ENCODE data around the gene FBXL2.

The FBXL2 gene

DNA sequence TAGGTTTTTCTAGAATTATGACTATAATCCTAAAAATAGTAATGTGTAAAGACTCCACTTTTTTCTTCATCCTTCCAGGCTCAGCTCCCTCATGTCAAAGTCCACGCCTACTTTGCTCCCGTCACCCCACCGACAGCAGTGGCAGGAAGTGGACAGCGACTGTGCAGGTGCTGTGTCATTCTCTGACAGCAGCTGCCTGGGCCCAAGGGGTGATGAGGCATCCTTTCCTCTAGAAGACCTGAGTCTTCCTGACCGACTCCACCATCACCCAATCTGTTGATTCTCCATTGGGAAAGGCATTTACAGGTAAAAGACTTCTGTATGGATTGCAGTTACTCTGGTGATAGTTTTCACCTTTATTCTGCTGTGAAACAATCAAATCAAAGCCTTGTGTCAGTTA, 108.2 kb downstream of the FBXL2 start:
- no peak overlapping the region for H2AFZ ChIP-seq (ENCODE audit: low read depth)
- TF ChIP-seq, protein P1, sequence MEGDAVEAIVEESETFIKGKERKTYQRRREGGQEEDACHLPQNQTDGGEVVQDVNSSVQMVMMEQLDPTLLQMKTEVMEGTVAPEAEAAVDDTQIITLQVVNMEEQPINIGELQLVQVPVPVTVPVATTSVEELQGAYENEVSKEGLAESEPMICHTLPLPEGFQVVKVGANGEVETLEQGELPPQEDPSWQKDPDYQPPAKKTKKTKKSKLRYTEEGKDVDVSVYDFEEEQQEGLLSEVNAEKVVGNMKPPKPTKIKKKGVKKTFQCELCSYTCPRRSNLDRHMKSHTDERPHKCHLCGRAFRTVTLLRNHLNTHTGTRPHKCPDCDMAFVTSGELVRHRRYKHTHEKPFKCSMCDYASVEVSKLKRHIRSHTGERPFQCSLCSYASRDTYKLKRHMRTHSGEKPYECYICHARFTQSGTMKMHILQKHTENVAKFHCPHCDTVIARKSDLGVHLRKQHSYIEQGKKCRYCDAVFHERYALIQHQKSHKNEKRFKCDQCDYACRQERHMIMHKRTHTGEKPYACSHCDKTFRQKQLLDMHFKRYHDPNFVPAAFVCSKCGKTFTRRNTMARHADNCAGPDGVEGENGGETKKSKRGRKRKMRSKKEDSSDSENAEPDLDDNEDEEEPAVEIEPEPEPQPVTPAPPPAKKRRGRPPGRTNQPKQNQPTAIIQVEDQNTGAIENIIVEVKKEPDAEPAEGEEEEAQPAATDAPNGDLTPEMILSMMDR (conservative IDR thresholded peaks at IDR 0.05; ENCODE audit: low read depth, low read length), result no peak
- 0 out of 2 replicates have a peak, but pooled peaks cover 3% of the 10 kb centered on the region for H3K36me3 ChIP-seq (ENCODE audit: insufficient read depth)
- no peak overlapping the region for H3K27ac ChIP-seq
- H3K79me2 ChIP-seq (ENCODE audit: insufficient read depth, low read depth), result no peaks in the 10 kb centered on the region
- H3K4me3 ChIP-seq (IDR thresholded peaks at IDR 0.05; ENCODE audit: insufficient read depth, low read depth, low read length), result no peak overlapping the region
- H3K9ac ChIP-seq, result no peak overlapping the region
- H4K20me1 ChIP-seq (ENCODE audit: insufficient read depth), result no peaks in the 10 kb centered on the region
- H3K27me3 ChIP-seq (ENCODE audit: insufficient read depth, low read depth), result no peaks in the 10 kb centered on the region
- H3K4me1 ChIP-seq (ENCODE audit: low read depth, poor library complexity, severe bottlenecking), result no peaks in the 10 kb centered on the region
- H3K4me2 ChIP-seq, result no peak overlapping the region

DNA sequence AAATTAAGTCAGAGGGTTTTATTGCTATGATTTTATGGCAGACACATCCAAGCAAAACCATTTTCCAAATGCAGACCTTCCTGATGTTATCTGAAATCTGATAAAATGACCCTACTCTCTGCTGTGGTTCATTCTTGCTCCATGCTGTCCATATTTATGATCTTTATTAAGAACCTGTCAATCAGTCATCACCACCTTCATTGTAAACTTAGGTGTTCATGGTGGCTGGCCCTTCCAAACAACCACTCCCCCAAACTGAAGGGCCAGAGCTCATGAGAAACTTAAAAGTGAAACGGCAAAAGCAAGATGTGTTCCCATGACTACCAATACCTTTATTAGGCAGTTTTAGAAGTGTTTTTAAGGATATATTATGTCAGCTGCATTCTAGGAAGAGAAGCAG, 109.4 kb downstream of the FBXL2 start:
- H3K4me1 ChIP-seq (ENCODE audit: low read depth, poor library complexity, severe bottlenecking), result no peaks in the 10 kb centered on the region
- H3K4me2 ChIP-seq, result no peak overlapping the region
- no peaks in the 10 kb centered on the region for H4K20me1 ChIP-seq (ENCODE audit: insufficient read depth)
- no peak overlapping the region for H2AFZ ChIP-seq (ENCODE audit: low read depth)
- TF ChIP-seq, protein P1 (conservative IDR thresholded peaks at IDR 0.05; ENCODE audit: low read depth, low read length), result no peak
- no peaks in the 10 kb centered on the region for H3K79me2 ChIP-seq (ENCODE audit: insufficient read depth, low read depth)
- no peak overlapping the region for H3K9ac ChIP-seq
- H3K27ac ChIP-seq, result no peak overlapping the region
- H3K4me3 ChIP-seq (IDR thresholded peaks at IDR 0.05; ENCODE audit: insufficient read depth, low read depth, low read length), result no peak overlapping the region
- 0 out of 2 replicates have a peak, but pooled peaks cover 3% of the 10 kb centered on the region for H3K36me3 ChIP-seq (ENCODE audit: insufficient read depth)
- no peaks in the 10 kb centered on the region for H3K27me3 ChIP-seq (ENCODE audit: insufficient read depth, low read depth)

DNA sequence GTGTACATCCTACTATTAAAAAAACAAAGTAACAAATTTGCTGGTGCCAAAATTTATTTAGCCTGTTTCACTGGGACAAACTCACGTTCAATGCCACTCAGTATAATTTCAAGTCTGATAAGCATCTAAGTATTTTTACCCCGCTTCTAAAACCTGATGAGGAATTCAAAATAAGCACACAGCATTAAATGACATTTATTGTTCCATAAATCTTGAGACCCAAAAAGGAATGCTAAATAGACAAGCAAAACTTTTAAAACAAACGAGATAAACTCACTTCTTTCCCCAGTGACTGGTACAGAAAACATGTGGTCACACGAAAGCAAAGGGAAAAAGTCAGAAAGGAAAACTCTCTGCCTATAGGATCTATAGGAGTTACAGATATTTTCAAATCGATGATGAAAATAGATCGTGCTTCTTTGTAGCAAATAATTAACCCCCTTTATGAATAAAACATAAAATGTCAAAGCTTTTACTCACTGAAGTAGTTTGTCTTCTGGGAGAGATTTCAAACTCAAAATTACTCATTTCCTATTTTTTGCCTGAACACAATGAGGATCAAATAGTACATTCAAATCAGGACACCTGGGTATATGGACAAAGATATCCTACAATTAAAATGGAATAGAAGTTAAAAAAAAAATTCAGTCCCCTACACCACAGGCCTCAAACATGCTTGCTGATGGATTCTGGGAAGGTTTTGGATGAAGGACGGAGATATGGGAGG, 111.3 kb downstream of the FBXL2 start:
- TF ChIP-seq, protein P1 (conservative IDR thresholded peaks at IDR 0.05; ENCODE audit: low read depth, low read length), result no peak
- H2AFZ ChIP-seq (ENCODE audit: low read depth), result no peak overlapping the region
- no peaks in the 10 kb centered on the region for H3K27me3 ChIP-seq (ENCODE audit: insufficient read depth, low read depth)
- H3K4me3 ChIP-seq (IDR thresholded peaks at IDR 0.05; ENCODE audit: insufficient read depth, low read depth, low read length), result no peak overlapping the region
- H3K79me2 ChIP-seq (ENCODE audit: insufficient read depth, low read depth), result no peaks in the 10 kb centered on the region
- no peak overlapping the region for H3K27ac ChIP-seq
- H3K9ac ChIP-seq, result no peak overlapping the region
- no peak overlapping the region for H3K4me2 ChIP-seq
- H3K36me3 ChIP-seq (ENCODE audit: insufficient read depth), result 0 out of 2 replicates have a peak, but pooled peaks cover 3% of the 10 kb centered on the region
- H3K4me1 ChIP-seq (ENCODE audit: low read depth, poor library complexity, severe bottlenecking), result no peaks in the 10 kb centered on the region
- no peaks in the 10 kb centered on the region for H4K20me1 ChIP-seq (ENCODE audit: insufficient read depth)

DNA sequence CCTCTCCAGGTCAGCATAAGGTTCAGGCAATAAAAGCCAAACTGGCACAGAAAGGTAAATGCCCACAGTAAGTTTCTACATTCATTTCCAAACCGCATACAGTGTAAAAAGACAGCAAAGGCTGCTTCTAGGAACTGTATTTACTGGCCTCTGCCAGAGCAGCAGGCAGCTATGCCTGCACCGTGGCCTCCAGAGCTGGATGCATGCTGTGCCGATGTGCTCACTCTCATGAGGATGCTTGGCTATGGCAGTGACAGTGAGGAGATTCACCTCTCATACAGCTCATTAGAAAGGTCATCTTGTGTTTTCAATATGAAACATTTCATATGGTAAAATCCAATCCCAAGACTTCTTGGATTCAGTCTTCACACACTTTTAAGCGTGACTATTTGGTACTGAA, 112.7 kb downstream of the FBXL2 start:
- Histone ChIP-seq H3K79me2 (ENCODE audit: insufficient read depth, low read depth) (no peaks in the 10 kb centered on the region), H4K20me1 (ENCODE audit: insufficient read depth) (no peaks in the 10 kb centered on the region), H3K4me3 (IDR thresholded peaks at IDR 0.05; ENCODE audit: insufficient read depth, low read depth, low read length) (no peak overlapping the region), H3K4me2 (no peak overlapping the region), H3K4me1 (ENCODE audit: low read depth, poor library complexity, severe bottlenecking) (no peaks in the 10 kb centered on the region), H3K27ac (no peak overlapping the region), H3K9ac (no peak overlapping the region), H3K36me3 (ENCODE audit: insufficient read depth) (0 out of 2 replicates have a peak, but pooled peaks cover 3% of the 10 kb centered on the region), H3K27me3 (ENCODE audit: insufficient read depth, low read depth) (no peaks in the 10 kb centered on the region), H2AFZ (ENCODE audit: low read depth) (no peak overlapping the region)
- TF ChIP-seq, protein P1 (conservative IDR thresholded peaks at IDR 0.05; ENCODE audit: low read depth, low read length), result no peak

Measured in KMS-11 (cell line).